ENCODE data around the gene IGF2BP2. TPM values are rescaled to one million over a fixed set of nuclear protein-coding genes. Genes with fewer than 3 reads are reported as not detected.

Gene IGF2BP2
- total and polyA plus RNA-seq, 9 of the 15 experiments (the other 6 are each of a cell fraction or from before 2014, with no cell fraction given) = 3.2 to 59.6 (median 30.5) TPM

GRCh38 chr3:185727873-185728272 is 97.0 kb downstream of the IGF2BP2 start (continued):
- TF ChIP-seq JUND (IDR thresholded peaks at IDR 0.05; ENCODE audit: borderline replicate concordance, low read depth, low read length) (no peak), JUND (tag; IDR thresholded peaks at IDR 0.05; ENCODE audit: borderline replicate concordance, low read depth, low read length) (no peak), ZNF146 (CRISPR knock-in tag; IDR thresholded peaks at IDR 0.05; ENCODE audit: unreplicated experiment) (no peak), TOE1 (IDR thresholded peaks at IDR 0.05; ENCODE audit: borderline replicate concordance) (no peak), TOE1 (CRISPR knock-in tag; IDR thresholded peaks at IDR 0.05; ENCODE audit: borderline replicate concordance, low read depth) (no peak), NCOA2 (IDR thresholded peaks at IDR 0.05; ENCODE audit: partially characterized antibody in 2 of 2) (no peak), XRCC3 (IDR thresholded peaks at IDR 0.05) (no peak), EZH2 (IDR thresholded peaks at IDR 0.05; ENCODE audit: borderline replicate concordance, low read depth, low read length) (no peak), RBFOX2 (IDR thresholded peaks at IDR 0.05; ENCODE audit: low read depth, low read length) (no peak)

GRCh38 chr3:185726254-185726967 is 98.4 kb downstream of the IGF2BP2 start:
- no peak overlapping the region for H2AFZ ChIP-seq (ENCODE audit: low read depth, low read length)
- in situ Hi-C loops (cut with MboI) (no loop called here), intact Hi-C loops (cut with micrococcal nuclease) (no loop called here)
- 82% methylated on average over 6 of the region's 6 CpGs for WGBS (ENCODE audit: insufficient coverage, low coverage, missing lambda C conversion rate)
- CTCF ChIA-PET (ENCODE audit: low intra/inter-chr PET ratio) = interaction anchor here (0.6 kb wide), 1 partner anchor 38 kb away, joined by 3 read pairs; no protein-coding TSS in a partner anchor
- no peak for FAIRE-seq
- H4K20me1 ChIP-seq (replicated peaks; ENCODE audit: control insufficient read depth, insufficient read depth, low read length) = peaks cover 13% of the 10 kb centered on the region
- H3K9me3 ChIP-seq (replicated peaks; ENCODE audit: control insufficient read depth, insufficient read depth, low read depth, low read length) = no peaks in the 10 kb centered on the region
- H3K36me3 ChIP-seq (ENCODE audit: control insufficient read depth, insufficient read depth, low read length) = peaks cover 3% of the 10 kb centered on the region; the same call in 2 of the 3 replicates
- no peak overlapping the region for H3K4me3 ChIP-seq
- H3K27ac ChIP-seq (ENCODE audit: extremely low read depth, low read depth, low read length) = no peak overlapping the region
- no peak for DNase-seq (ENCODE audit: extremely low read depth in 1 of 4, low spot score in 3 of 4)
- TF ChIP-seq MAFG (tag; conservative IDR thresholded peaks at IDR 0.05) = no peak
- TF ChIP-seq GABPA (tag; conservative IDR thresholded peaks at IDR 0.05; ENCODE audit: low read depth) = no peak
- TF ChIP-seq ZNF408 (CRISPR knock-in tag; IDR thresholded peaks at IDR 0.05; ENCODE audit: low read depth) = no peak
- TF ChIP-seq PHF21A (IDR thresholded peaks at IDR 0.05; ENCODE audit: borderline replicate concordance, low read depth) = no peak
- no peak for TF ChIP-seq BRD4 (IDR thresholded peaks at IDR 0.05)
- TF ChIP-seq RBM39 (optimal IDR thresholded peaks at IDR 0.05; ENCODE audit: low read depth, low read length) = no peak
- TF ChIP-seq SMC3 (conservative IDR thresholded peaks at IDR 0.05; ENCODE audit: insufficient read depth, low read depth, low read length) = no peak
- TF ChIP-seq HLTF (IDR thresholded peaks at IDR 0.05) = no peak
- TF ChIP-seq E4F1 (CRISPR knock-in tag; IDR thresholded peaks at IDR 0.05; ENCODE audit: borderline replicate concordance) = no peak
- TF ChIP-seq ZNF124 (CRISPR knock-in tag; IDR thresholded peaks at IDR 0.05) = no peak
- no peaks in the 10 kb centered on the region for H3K9me1 ChIP-seq (ENCODE audit: control insufficient read depth, insufficient read depth, low read length)
- no peak overlapping the region for H3K9ac ChIP-seq (ENCODE audit: insufficient read depth in 1 of 2, low read depth in 2 of 2, low read length in 2 of 2)
- no peak overlapping the region for H3K4me2 ChIP-seq (ENCODE audit: insufficient read depth, low read length)
- no peaks in the 10 kb centered on the region for H3K27me3 ChIP-seq (ENCODE audit: control insufficient read depth in 2 of 2, insufficient read depth in 2 of 2, low read length in 2 of 2)
- ATAC-seq = no peak
- no TSS peak for BruUV-seq (replicated peaks)
- H3K79me2 ChIP-seq (ENCODE audit: control insufficient read depth, insufficient read depth, low read length) = peaks cover 60% of the 10 kb centered on the region
- POLR2A ChIA-PET = no interaction called here
- H3K4me1 ChIP-seq (replicated peaks in 1 of 2; ENCODE audit: control insufficient read depth in 2 of 2, insufficient read depth in 2 of 2, low read length in 2 of 2) = peaks cover 6% of the 10 kb centered on the region in 2 experiments; a peak in 3 of 5 replicates
